HG03064 (cell line): ENCODE data around the gene CCDC73.

ENCODE experiments used
- ATAC-seq: cut with Tn5 transposase; IDR thresholded peaks from one replicate; pipeline ENCODE4 v1.9.1; 2021; ENCODE audit warnings: low read depth; ENCODE audit not compliant: unreplicated experiment

Gene CCDC73

DNA sequence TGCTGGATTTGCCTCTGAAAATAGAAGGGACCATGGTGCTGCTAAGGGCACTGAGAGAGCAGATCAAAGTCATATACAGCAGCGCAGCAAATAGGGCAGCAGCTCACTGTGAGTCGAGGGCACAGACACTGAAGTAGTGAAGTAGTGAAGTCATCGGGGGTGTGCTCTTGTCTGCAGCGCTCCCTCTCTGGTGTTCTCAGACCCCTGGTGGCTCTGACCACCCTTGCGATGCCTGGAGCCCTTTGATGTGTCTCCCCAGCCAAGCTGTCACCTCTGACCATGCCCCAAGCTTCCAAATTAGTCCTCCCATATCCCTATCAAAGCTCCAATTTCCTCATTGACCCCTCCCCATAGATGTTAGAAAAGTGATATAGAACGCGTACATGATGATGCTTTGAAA is 238.6 kb downstream of the CCDC73 start:
- ATAC-seq, result no peak

DNA sequence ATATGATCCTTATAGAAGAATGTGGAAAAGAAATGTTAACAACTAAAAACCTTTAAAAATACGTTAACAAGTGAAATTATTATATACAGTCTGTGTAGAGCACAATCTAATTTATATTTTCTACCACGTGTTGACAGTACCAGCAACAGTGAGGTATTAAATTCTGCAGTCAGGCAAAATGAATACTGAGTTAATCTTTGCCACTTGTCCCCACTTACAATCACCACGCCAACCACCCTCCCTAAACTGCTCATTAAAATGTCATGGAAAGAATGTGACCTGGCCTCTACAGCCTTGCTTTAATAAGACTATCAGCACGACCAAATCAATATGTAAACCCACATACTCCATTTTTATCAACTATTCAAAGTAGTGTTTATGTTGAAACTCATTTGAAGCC is 239.4 kb downstream of the CCDC73 start:
- no peak for ATAC-seq
